ENCODE measurements around the gene PRDM16. TPM values are rescaled to one million over a fixed set of nuclear protein-coding genes. Genes with fewer than 3 reads are reported as not detected.
A peak's percentile ranks its signal among the peaks of the same experiment; 100 is the strongest.

PRDM16 gene
- total RNA-seq, 1 experiment from 2014 or later = 0.04 TPM

GRCh38 chr1:3352299-3352951, 283.4 kb downstream of the PRDM16 start:
- no peak overlapping the region for H3K9ac ChIP-seq (ENCODE audit: low read length)
- H3K4me1 ChIP-seq (ENCODE audit: insufficient read depth, low read length) = no peaks in the 10 kb centered on the region
- no peaks in the 10 kb centered on the region for H3K9me2 ChIP-seq (replicated peaks; ENCODE audit: low read length)
- H3F3A ChIP-seq (ENCODE audit: low read length, unreplicated experiment) = no peaks in the 10 kb centered on the region
- ATAC-seq (peak; percentile 15; the same call in 1 of the 2 replicates), DNase-seq (peak; percentile 15)
- H3K36me3 ChIP-seq (ENCODE audit: low read depth, low read length) = no peaks in the 10 kb centered on the region
- no peak overlapping the region for H3K4me2 ChIP-seq (ENCODE audit: low read length)
- POLR2A ChIA-PET (ENCODE audit: unreplicated experiment) = no interaction called here
- no TSS peak for BruUV-seq (replicated peaks)
- H3K9me3 ChIP-seq (ENCODE audit: low read length) = no peaks in the 10 kb centered on the region
- TF ChIP-seq CTCF (conservative IDR thresholded peaks at IDR 0.05; ENCODE audit: low read depth, low read length) (no peak), EZH2phosphoT487 (IDR thresholded peaks at IDR 0.05; ENCODE audit: borderline replicate concordance, low read length) (no peak), EZH2 (IDR thresholded peaks at IDR 0.05; ENCODE audit: low read length, unreplicated experiment) (no peak)
- H3K79me2 ChIP-seq (ENCODE audit: low read length) = no peaks in the 10 kb centered on the region
- CTCF ChIA-PET = no interaction called here
- no peak overlapping the region for H3K4me3 ChIP-seq (ENCODE audit: low read length)
- no peaks in the 10 kb centered on the region for H4K20me1 ChIP-seq (ENCODE audit: low read length)
- no peak overlapping the region for H3K27ac ChIP-seq (ENCODE audit: low read length)
- peaks cover 95% of the 10 kb centered on the region for H3K27me3 ChIP-seq (ENCODE audit: low read length)
- H2AFZ ChIP-seq (ENCODE audit: low read length) = no peak overlapping the region
- intact Hi-C loops (cut with micrococcal nuclease) = no loop called here

- Histone ChIP-seq H3K4me2 (ENCODE audit: low read length) (no peak overlapping the region), H3K79me2 (ENCODE audit: low read length) (no peaks in the 10 kb centered on the region), H3K9me3 (ENCODE audit: low read length) (no peaks in the 10 kb centered on the region), H3K9me2 (replicated peaks; ENCODE audit: low read length) (no peaks in the 10 kb centered on the region), H3F3A (ENCODE audit: low read length, unreplicated experiment) (no peaks in the 10 kb centered on the region), H4K20me1 (ENCODE audit: low read length) (no peaks in the 10 kb centered on the region), H3K4me3 (ENCODE audit: low read length) (no peak overlapping the region), H3K9ac (ENCODE audit: low read length) (no peak overlapping the region), H3K4me1 (ENCODE audit: insufficient read depth, low read length) (no peaks in the 10 kb centered on the region), H3K36me3 (ENCODE audit: low read depth, low read length) (no peaks in the 10 kb centered on the region), H2AFZ (ENCODE audit: low read length) (no peak overlapping the region), H3K27me3 (ENCODE audit: low read length) (peaks cover 95% of the 10 kb centered on the region), H3K27ac (ENCODE audit: low read length) (no peak overlapping the region)
- CTCF ChIA-PET = no interaction called here
- intact Hi-C loops (cut with micrococcal nuclease) = no loop called here
- peak; percentile 36; the same call in 1 of the 2 replicates for TF ChIP-seq EZH2phosphoT487 (IDR thresholded peaks at IDR 0.05; ENCODE audit: borderline replicate concordance, low read length)
- no peak for TF ChIP-seq EZH2 (IDR thresholded peaks at IDR 0.05; ENCODE audit: low read length, unreplicated experiment)
- no TSS peak for BruUV-seq (replicated peaks)
- DNase-seq (peak; percentile 20), ATAC-seq (no peak)
- POLR2A ChIA-PET (ENCODE audit: unreplicated experiment) = no interaction called here
These were observed 283.9 kb downstream of the PRDM16 start for GRCh38 chr1:3352952-3353331.

GRCh38 chr1:3353876-3354275, 284.9 kb downstream of the PRDM16 start:
- no peak overlapping the region for H3K9ac ChIP-seq (ENCODE audit: low read length)
- no peaks in the 10 kb centered on the region for H3K36me3 ChIP-seq (ENCODE audit: low read depth, low read length)
- H3K4me3 ChIP-seq (ENCODE audit: low read length) = no peak overlapping the region
- H3K9me2 ChIP-seq (replicated peaks; ENCODE audit: low read length) = no peaks in the 10 kb centered on the region
- no peaks in the 10 kb centered on the region for H3F3A ChIP-seq (ENCODE audit: low read length, unreplicated experiment)
- ChIA-PET POLR2A (ENCODE audit: unreplicated experiment) (no interaction called here), CTCF (no interaction called here)
- H3K4me2 ChIP-seq (ENCODE audit: low read length) = no peak overlapping the region
- H3K27ac ChIP-seq (ENCODE audit: low read length) = no peak overlapping the region
- H3K79me2 ChIP-seq (ENCODE audit: low read length) = no peaks in the 10 kb centered on the region
- no TSS peak for BruUV-seq (replicated peaks)
- peaks cover 95% of the 10 kb centered on the region for H3K27me3 ChIP-seq (ENCODE audit: low read length)
- no peak overlapping the region for H2AFZ ChIP-seq (ENCODE audit: low read length)
- intact Hi-C loops (cut with micrococcal nuclease) = no loop called here
- H3K9me3 ChIP-seq (ENCODE audit: low read length) = no peaks in the 10 kb centered on the region
- no peaks in the 10 kb centered on the region for H3K4me1 ChIP-seq (ENCODE audit: insufficient read depth, low read length)
- no peaks in the 10 kb centered on the region for H4K20me1 ChIP-seq (ENCODE audit: low read length)
- DNase-seq (no peak), ATAC-seq (no peak)
- TF ChIP-seq CTCF (conservative IDR thresholded peaks at IDR 0.05; ENCODE audit: low read depth, low read length) = no peak
- no peak for TF ChIP-seq EZH2 (IDR thresholded peaks at IDR 0.05; ENCODE audit: low read length, unreplicated experiment)
- no peak for TF ChIP-seq EZH2phosphoT487 (IDR thresholded peaks at IDR 0.05; ENCODE audit: borderline replicate concordance, low read length)
